C1 segment of cervical spinal cord (tissue), 14 donors: ENCODE data around the gene MAB21L2.

Source experiments
- DNase-seq, 14 donors: peaks; one replicate each; lab custom pipeline; 2025; lab: John Stamatoyannopoulos, UW

Gene MAB21L2

DNA sequence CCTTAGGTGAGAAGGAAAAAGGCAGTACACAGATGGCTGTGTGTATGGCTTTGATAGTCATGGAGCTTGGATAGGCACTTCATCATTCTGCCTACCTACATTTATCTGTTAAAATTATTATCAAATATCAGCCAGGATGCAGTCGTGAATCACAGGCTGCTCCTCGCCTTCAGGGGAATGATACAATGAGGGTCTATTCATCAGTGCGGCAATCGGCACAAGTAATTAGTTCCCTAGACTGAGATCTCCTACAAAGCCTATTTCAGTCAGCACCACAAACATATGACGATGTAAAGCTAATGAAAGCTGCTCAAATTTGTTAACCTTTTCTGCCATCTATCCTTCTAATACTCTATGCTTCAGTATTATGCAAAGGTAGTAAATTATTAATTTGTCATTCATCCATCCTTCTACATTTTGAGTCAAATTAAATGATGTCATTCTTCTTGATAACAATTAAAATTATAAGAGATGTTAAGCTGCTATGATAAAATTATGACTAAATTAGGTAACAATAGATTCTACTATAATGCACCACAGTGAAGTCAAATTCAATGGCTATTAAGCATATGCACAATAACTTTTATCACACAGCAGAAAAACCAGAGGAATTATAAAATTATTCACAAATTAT lies 19.0 kb downstream of the MAB21L2 start:
- no peak for DNase-seq

DNA sequence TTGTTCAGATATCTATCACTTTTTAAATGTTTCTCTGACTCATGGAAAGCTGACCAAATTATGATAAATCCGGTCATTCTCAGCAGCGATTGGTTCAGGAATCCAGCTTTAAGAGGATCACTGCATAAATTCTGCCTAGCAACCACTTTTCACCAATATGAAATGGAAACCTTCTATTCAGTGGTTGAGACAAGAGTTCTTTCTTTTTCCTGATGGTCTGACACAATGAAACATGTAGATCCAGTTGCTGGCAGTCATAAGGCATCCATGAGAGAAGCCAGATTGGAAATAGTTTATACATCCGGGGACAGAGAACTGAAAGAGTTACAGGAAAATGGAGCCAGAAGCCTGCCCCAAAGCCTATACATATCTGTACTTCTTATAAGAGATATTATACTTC lies 27.2 kb downstream of the MAB21L2 start:
- no peak for DNase-seq

DNA sequence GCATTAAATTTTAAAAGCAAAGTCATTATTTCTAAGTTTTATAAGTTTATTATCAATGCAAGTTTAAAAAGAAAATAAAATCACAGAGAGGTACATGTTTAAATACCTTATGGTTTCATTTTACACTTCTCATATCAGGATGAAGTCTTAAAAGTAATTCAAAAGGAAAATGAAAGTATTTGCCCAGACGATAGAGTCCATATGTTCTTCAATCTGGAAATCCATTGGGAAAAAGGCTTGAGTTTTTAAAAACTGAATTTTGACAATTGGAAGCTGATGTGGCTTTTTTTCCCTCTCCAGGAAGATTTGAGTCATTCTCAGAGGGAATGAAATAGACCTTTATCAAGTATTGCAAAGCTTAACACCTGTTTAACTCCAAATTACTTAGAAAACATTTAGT lies 37.1 kb downstream of the MAB21L2 start:
- DNase-seq, result no peak

DNA sequence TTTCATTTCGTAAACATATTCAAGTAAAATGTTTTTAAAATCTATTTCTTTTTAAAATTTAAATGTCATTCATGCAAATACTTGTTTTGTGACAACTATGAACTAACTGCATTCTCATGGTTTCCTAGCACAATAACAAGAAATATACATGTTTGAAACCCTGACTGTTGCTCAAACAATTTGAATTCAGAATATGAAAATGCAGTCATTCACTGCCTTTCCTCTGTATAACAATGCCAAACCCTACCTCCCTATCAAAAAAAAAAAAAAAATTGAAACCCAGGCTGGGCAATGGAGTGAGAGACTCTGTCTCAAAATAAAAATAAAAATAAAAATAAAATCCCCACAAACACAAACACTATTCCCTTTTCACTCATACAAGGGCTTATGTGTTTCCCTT lies 42.1 kb downstream of the MAB21L2 start:
- DNase-seq, result no peak

DNA sequence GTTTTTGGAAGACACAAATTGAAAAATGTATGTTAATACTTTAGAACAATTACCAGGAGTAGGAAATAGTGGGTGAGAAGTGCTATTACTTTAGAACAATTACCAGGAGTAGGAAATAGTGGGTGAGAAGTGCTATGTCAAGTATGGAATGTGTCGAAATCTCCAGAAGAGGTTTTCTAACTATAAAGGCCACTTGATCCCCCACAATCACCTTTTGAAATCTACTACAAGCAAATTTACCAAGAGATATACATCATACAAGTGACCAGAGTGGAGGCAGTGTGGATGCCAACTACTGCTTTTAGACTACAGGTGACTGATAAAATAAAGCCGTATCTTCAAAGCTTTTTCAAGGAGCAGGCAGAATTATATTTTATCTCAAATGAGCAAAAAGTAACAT lies 43.1 kb downstream of the MAB21L2 start:
- DNase-seq, result no peak

DNA sequence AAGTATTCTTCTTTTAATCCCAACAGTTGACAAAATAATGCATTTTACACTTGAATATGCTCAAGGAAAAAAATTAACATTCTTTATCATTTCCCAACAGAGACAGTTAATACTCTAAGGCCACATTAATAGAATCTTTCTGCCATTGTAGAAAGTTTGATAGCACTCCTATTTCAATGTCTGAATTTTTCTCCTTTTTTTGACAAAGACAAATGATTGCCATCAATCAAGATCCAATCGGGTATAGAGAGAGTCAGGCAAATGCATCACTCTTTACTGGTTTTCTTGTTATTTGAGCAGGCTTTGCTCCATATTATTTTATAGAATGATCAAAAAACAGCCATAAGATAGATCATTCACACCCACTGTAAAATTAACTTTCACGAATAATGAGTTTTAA lies 46.1 kb downstream of the MAB21L2 start:
- no peak for DNase-seq

DNA sequence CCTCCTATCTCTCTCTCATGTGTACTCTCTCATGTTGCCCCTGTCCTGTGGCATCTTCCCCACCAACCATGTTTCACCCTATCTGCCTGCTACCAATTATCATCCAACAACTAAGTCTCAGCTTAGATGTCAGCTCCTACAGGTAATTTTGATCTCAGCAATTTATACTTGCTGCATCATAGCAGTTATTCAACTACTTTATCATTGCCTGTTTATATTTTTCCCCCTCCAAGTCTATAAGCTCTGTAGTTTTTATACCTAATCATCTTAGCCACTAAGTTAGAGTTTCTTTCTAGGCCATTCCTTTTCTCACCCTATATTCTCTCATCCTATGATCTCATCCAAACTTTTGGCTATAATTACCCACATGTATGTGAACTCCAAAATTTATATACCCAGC lies 50.7 kb downstream of the MAB21L2 start:
- no peak for DNase-seq
